ENCODE measurements around the gene GPBP1. TPM values are rescaled to one million over a fixed set of nuclear protein-coding genes. Genes with fewer than 3 reads are reported as not detected.
A peak's percentile ranks its signal among the peaks of the same experiment; 100 is the strongest.

The GPBP1 gene
- total and polyA plus RNA-seq, 2 of the 4 experiments (the other 2 are of a cell fraction): 24.3 to 29.2 TPM

DNA sequence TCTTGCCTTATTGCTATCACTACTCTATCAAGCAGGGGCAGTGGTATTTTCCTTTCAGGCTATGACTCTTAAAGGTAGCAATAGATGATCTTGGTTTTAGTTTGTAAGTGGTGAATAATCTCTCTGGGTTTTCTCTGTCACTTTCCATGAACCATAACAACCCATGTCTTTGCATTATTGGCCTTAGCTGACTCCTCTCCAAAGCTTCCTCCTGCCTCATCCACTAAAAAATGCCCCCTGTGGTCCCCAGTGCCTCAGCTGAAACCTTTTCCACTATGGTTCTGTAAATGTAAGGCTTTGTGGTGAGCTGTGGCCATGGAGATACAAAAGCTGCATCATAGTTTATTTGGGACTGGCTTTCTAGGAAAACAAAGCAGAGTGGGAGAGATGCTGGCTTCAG lies 128.8 kb downstream of the GPBP1 start:
- no peaks in the 10 kb centered on the region for H3K36me3 ChIP-seq (ENCODE audit: control insufficient read depth, insufficient read depth, low read length)
- intact Hi-C loops (cut with micrococcal nuclease): no loop called here
- H3K18ac ChIP-seq (ENCODE audit: low read depth, low read length): peak overlapping the region; percentile 32; the same call in 1 of the 2 replicates
- H3K27me3 ChIP-seq (ENCODE audit: control insufficient read depth, insufficient read depth, low read length): no peaks in the 10 kb centered on the region
- peak overlapping the region; percentile 25; the same call in 2 of the 3 replicates for H2BK15ac ChIP-seq (ENCODE audit: low read depth, low read length)
- peak overlapping the region; percentile 86 for H2BK120ac ChIP-seq (ENCODE audit: low read depth, low read length)
- H3K4ac ChIP-seq (ENCODE audit: low read depth, low read length): peak overlapping the region; percentile 81
- peak overlapping the region; percentile 13; the same call in 1 of the 2 replicates for H3K27ac ChIP-seq (ENCODE audit: insufficient read depth, low read length)
- no TSS peak for BruUV-seq (replicated peaks)
- H3K4me2 ChIP-seq (ENCODE audit: low read depth, low read length): no peak overlapping the region
- TF ChIP-seq MXI1 (IDR thresholded peaks at IDR 0.05; ENCODE audit: borderline replicate concordance, low read depth, low read length) (no peak), FOS (IDR thresholded peaks at IDR 0.05; ENCODE audit: low read depth, low read length) (no peak), CHD1 (IDR thresholded peaks at IDR 0.05; ENCODE audit: low read depth, low read length) (no peak), POLR2A (IDR thresholded peaks at IDR 0.05; ENCODE audit: low read depth, low read length) (no peak), RAD21 (IDR thresholded peaks at IDR 0.05; ENCODE audit: low read length) (no peak), RFX5 (IDR thresholded peaks at IDR 0.05; ENCODE audit: low read depth, low read length) (no peak), NFE2L2 (IDR thresholded peaks at IDR 0.05; ENCODE audit: low read depth, low read length) (no peak), MAZ (IDR thresholded peaks at IDR 0.05; ENCODE audit: borderline replicate concordance, low read depth, low read length) (no peak)
- TF ChIP-seq, protein P1, sequence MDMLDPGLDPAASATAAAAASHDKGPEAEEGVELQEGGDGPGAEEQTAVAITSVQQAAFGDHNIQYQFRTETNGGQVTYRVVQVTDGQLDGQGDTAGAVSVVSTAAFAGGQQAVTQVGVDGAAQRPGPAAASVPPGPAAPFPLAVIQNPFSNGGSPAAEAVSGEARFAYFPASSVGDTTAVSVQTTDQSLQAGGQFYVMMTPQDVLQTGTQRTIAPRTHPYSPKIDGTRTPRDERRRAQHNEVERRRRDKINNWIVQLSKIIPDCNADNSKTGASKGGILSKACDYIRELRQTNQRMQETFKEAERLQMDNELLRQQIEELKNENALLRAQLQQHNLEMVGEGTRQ (IDR thresholded peaks at IDR 0.05; ENCODE audit: low read depth, low read length): no peak
- H2BK5ac ChIP-seq (ENCODE audit: low read depth, low read length, poor library complexity, severe bottlenecking): peak overlapping the region; percentile 2
- H2AFZ ChIP-seq (replicated peaks; ENCODE audit: low read length, poor library complexity): peak overlapping the region; percentile 51
- in situ Hi-C loops (cut with MboI; ENCODE audit: low sequenced_read_pairs): no loop called here
- H2BK20ac ChIP-seq (ENCODE audit: low read depth, low read length): peak overlapping the region; percentile 90
- H2AK5ac ChIP-seq (ENCODE audit: low read depth, low read length): peak overlapping the region; percentile 77; the same call in 1 of the 2 replicates
- ChIA-PET POLR2A (ENCODE audit: unreplicated experiment) (no interaction called here), CTCF (interaction anchor here (0.9 kb wide), 1 partner anchor 81 kb away, joined by 3 read pairs; no protein-coding TSS in a partner anchor)
- H3K4me3 ChIP-seq (ENCODE audit: insufficient read depth, low read depth, low read length): no peak overlapping the region
- H4K5ac ChIP-seq (ENCODE audit: low read depth, low read length): peak overlapping the region; percentile 1; the same call in 1 of the 2 replicates
- H3K9ac ChIP-seq (ENCODE audit: low read depth, low read length): no peak overlapping the region
- peak overlapping the region; percentile 44; the same call in 1 of the 2 replicates for H3K23ac ChIP-seq (ENCODE audit: low read depth, low read length)
- peak; percentile 38 for ATAC-seq (ENCODE audit: low read depth)
- no peak overlapping the region for H2AK9ac ChIP-seq (replicated peaks; ENCODE audit: low read depth, low read length, poor library complexity)
- peaks cover 5% of the 10 kb centered on the region; the same call in 1 of the 2 replicates for H3K9me3 ChIP-seq (ENCODE audit: control insufficient read depth, insufficient read depth, low read length)
- H3K4me1 ChIP-seq (ENCODE audit: control insufficient read depth, insufficient read depth, low read length): peaks cover 17% of the 10 kb centered on the region
- H4K20me1 ChIP-seq (ENCODE audit: insufficient read depth, low read length): no peaks in the 10 kb centered on the region
- H3K14ac ChIP-seq (replicated peaks; ENCODE audit: low read depth, low read length): 0 out of 2 replicates have a peak overlapping the region, but pooled peaks have one; percentile 20
- peak overlapping the region; percentile 35 for H4K91ac ChIP-seq (ENCODE audit: insufficient read depth, low read depth, low read length)
- peak; percentile 67 for DNase-seq
- H3K56ac ChIP-seq (ENCODE audit: extremely low read depth, insufficient read depth, low read length): 0 out of 2 replicates have a peak overlapping the region, but pooled peaks have one; percentile 13
- no peaks in the 10 kb centered on the region; a peak in 1 of 4 replicates for H3K79me1 ChIP-seq (ENCODE audit: low read depth in 1 of 2, low read length in 2 of 2)
- H3K9me1 ChIP-seq (ENCODE audit: insufficient read depth, low read length): peaks cover 12% of the 10 kb centered on the region
- H4K8ac ChIP-seq (ENCODE audit: low read depth in 2 of 2, low read length in 2 of 2): peak overlapping the region; percentile 5 to 55; a peak in 3 of 4 replicates
- dilution Hi-C loops (cut with HindIII; ENCODE audit: low sequenced_read_pairs, unreplicated experiment): no loop called here
